RPMI7951 (cell line): ENCODE measurements around the gene NQO2. TPM values are rescaled to one million over a fixed set of nuclear protein-coding genes. Genes with fewer than 3 reads are reported as not detected.

Experiments used
- total RNA-seq: library from RNA; depleted of rRNA; stranded (reverse); fragments of >200 nt; shearing (Covaris generic); gene quantifications from 2 replicates; pipeline ENCODE4 v1.2.3, GENCODE V29; 2014; rRNA removed

Gene NQO2
- total RNA-seq, 1 experiment from 2014 or later = 42.3 TPM

Other genes with a start within 250 kb of the NQO2 start
- 0.29 and 0.60 TPM in 2 replicates for gene MYLK4, start 249.0 kb upstream of the NQO2 start, total RNA-seq
- gene WRNIP1, start 234.5 kb upstream of the NQO2 start, total RNA-seq = 60.2 and 62.6 TPM in 2 replicates
- 25.1 and 37.7 TPM in 2 replicates for gene SERPINB1, start 158.0 kb upstream of the NQO2 start, total RNA-seq
- gene SERPINB9, start 96.6 kb upstream of the NQO2 start, total RNA-seq = 0.10 and 0.12 TPM in 2 replicates
- gene SERPINB6, start 28.3 kb upstream of the NQO2 start, total RNA-seq = 92.6 and 101 TPM in 2 replicates
- gene RIPK1, start 68.6 kb downstream of the NQO2 start, total RNA-seq = 13.2 and 14.5 TPM in 2 replicates
- 22.9 and 24.8 TPM in 2 replicates for gene BPHL, start 118.8 kb downstream of the NQO2 start, total RNA-seq
- gene TUBB2A, start 157.7 kb downstream of the NQO2 start, total RNA-seq = 265 and 319 TPM in 2 replicates
- 22.1 and 26.7 TPM in 2 replicates for gene TUBB2B, start 227.8 kb downstream of the NQO2 start, total RNA-seq